Smooth muscle cell (in vitro differentiated cells): ENCODE data around the gene RPTOR. TPM values are rescaled to one million over a fixed set of nuclear protein-coding genes. Genes with fewer than 3 reads are reported as not detected.
A peak's percentile ranks its signal among the peaks of the same experiment; 100 is the strongest.

ENCODE experiments used
- DNase-seq: peaks from one replicate; lab custom pipeline; 2025; ENCODE audit not compliant: unreplicated experiment; lab: John Stamatoyannopoulos, UW
- H2AFZ ChIP-seq: fragments of 200-600 bp; sonication (generic); 2 replicates; pipeline ENCODE4 v1.6.0; 2016; ENCODE audit warnings: antibody characterized with exemption, low read depth, mild to moderate bottlenecking
- H3F3A ChIP-seq: fragments of 200-600 bp; sonication (generic); 2 replicates; pipeline ENCODE4 v1.6.0; 2017; ENCODE audit warnings: antibody characterized with exemption, low read depth
- H3K27ac ChIP-seq: fragments of 200-600 bp; sonication (generic); 2 replicates; pipeline ENCODE4 v1.5.1; 2016; ENCODE audit warnings: low read depth, mild to moderate bottlenecking
- H3K27me3 ChIP-seq: fragments of 200-600 bp; sonication (generic); 2 replicates; pipeline ENCODE4 v1.6.1; 2016; ENCODE audit warnings: low read depth, mild to moderate bottlenecking
- H3K36me3 ChIP-seq: fragments of 200-600 bp; sonication (generic); 2 replicates; pipeline ENCODE4 v1.5.1; 2016; ENCODE audit warnings: low read depth
- H3K4me1 ChIP-seq: fragments of 200-600 bp; sonication (generic); 2 replicates; pipeline ENCODE4 v1.5.1; 2016; ENCODE audit warnings: low read depth
- H3K4me2 ChIP-seq: fragments of 200-600 bp; sonication (generic); 2 replicates; pipeline ENCODE4 v1.6.0; 2016; ENCODE audit warnings: mild to moderate bottlenecking
- H3K4me3 ChIP-seq: fragments of 200-600 bp; sonication (generic); 2 replicates; pipeline ENCODE4 v1.5.1; 2016; ENCODE audit warnings: mild to moderate bottlenecking
- H3K79me2 ChIP-seq: fragments of 200-600 bp; sonication (generic); 2 replicates; pipeline ENCODE4 v1.6.0; 2016; ENCODE audit warnings: low read depth, mild to moderate bottlenecking
- H3K9ac ChIP-seq: fragments of 200-600 bp; sonication (generic); 2 replicates; pipeline ENCODE4 v1.6.0; 2016; ENCODE audit warnings: low read depth
- H3K9me3 ChIP-seq: fragments of 200-600 bp; sonication (generic); replicated peaks from 2 replicates; pipeline ENCODE4 v1.5.1; 2016; ENCODE audit warnings: low read depth
- H4K20me1 ChIP-seq: fragments of 200-600 bp; sonication (generic); 2 replicates; pipeline ENCODE4 v1.6.0; 2016; ENCODE audit warnings: low read depth
- WGBS: methylation state at CpG from one replicate; pipeline ENCODE4 v1.1.7; 2016; ENCODE audit warnings: low lambda C conversion rate; 5-methylcytosine and 5-hydroxymethylcytosine counted together
- polyA plus RNA-seq: library from polyadenylated mRNA; unstranded; fragments of >200 nt; fragmentation: Nextera tagmentation; extraction: Ambion mirVana; gene quantifications from 2 replicates; pipeline ENCODE4 v1.2.1, GENCODE V29; 2016
- total RNA-seq: library from RNA; depleted of rRNA; stranded (reverse); fragments of >200 nt; gene quantifications from 2 replicates; pipeline ENCODE4 v1.2.3, GENCODE V29; 2014
- TF ChIP-seq, protein P1 (sequence below): fragments of 200-600 bp; sonication (generic); IDR thresholded peaks from 2 replicates; pipeline ENCODE4 v1.5.1; 2017; ENCODE audit warnings: borderline replicate concordance, mild to moderate bottlenecking, antibody characterized with exemption; ENCODE audit not compliant: insufficient read depth, poor library complexity, severe bottlenecking

RPTOR gene
- total and polyA plus RNA-seq, 2 experiments from 2014 or later: 10.6 to 12.2 TPM

DNA sequence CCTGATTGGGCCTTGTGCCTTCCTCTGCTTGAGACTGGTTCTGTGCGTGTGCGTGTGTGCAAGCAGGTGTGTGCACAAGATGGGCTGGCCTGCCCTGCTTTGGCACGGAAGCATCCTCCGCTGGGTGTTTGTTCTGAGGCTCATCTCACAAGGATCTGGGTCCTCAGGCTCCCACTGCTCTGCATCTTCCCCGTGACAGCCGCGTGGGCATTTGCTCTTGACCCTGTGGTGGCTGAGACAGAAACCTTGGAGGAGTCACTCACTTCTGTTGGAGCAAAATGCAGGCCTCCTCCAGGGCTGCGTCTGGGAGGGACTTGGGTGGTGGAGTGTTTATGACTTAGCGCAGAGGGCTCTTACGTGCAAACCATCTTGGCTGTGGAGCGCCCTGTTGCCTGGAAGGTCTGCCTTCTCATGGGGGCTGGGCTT is 119.2 kb downstream of the RPTOR start:
- no peak overlapping the region for H2AFZ ChIP-seq

DNA sequence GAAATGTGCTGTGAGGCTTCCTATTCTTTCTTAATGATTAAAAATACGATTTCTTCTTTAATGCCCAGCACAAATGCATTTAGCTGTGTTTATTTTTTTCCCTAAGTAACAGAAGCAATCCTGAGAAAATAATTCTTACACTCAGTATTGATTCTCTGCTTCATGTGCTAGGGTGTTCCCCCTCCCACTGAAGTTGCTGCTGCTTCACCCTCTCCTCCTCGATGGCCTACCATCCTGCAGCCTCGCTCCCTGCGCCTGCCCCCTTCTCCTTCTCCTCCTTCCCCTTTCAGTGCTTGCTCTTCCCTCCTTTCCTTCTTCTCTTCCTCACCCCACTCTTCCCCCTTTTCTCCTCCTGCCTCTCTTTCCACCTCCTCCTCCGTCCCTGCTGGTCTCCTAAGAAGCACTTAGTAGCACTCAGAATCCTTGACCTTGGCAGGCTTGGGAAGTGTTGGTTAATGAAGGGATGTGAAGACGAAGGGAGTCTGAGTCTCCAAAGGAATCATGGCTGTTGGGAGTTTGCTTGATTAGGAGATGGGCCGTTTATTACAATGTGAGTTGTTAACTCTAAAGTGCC is 119.7 kb downstream of the RPTOR start:
- 46% methylated on average over 7 of the region's 7 CpGs for WGBS
- H3K4me2 ChIP-seq: peak overlapping the region; percentile 78
- H4K20me1 ChIP-seq: peaks cover 88% of the 10 kb centered on the region
- H3K27me3 ChIP-seq: no peaks in the 10 kb centered on the region
- no peaks in the 10 kb centered on the region for H3F3A ChIP-seq
- H3K36me3 ChIP-seq: no peaks in the 10 kb centered on the region
- peak overlapping the region; percentile 76 for H3K27ac ChIP-seq
- H3K79me2 ChIP-seq: peaks cover 40% of the 10 kb centered on the region
- no peaks in the 10 kb centered on the region for H3K9me3 ChIP-seq
- no peak overlapping the region for H3K9ac ChIP-seq
- peaks cover 18% of the 10 kb centered on the region for H3K4me1 ChIP-seq
- no peak overlapping the region for H3K4me3 ChIP-seq
- no peak for DNase-seq
- TF ChIP-seq, protein P1, sequence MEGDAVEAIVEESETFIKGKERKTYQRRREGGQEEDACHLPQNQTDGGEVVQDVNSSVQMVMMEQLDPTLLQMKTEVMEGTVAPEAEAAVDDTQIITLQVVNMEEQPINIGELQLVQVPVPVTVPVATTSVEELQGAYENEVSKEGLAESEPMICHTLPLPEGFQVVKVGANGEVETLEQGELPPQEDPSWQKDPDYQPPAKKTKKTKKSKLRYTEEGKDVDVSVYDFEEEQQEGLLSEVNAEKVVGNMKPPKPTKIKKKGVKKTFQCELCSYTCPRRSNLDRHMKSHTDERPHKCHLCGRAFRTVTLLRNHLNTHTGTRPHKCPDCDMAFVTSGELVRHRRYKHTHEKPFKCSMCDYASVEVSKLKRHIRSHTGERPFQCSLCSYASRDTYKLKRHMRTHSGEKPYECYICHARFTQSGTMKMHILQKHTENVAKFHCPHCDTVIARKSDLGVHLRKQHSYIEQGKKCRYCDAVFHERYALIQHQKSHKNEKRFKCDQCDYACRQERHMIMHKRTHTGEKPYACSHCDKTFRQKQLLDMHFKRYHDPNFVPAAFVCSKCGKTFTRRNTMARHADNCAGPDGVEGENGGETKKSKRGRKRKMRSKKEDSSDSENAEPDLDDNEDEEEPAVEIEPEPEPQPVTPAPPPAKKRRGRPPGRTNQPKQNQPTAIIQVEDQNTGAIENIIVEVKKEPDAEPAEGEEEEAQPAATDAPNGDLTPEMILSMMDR: no peak
- no peak overlapping the region for H2AFZ ChIP-seq

More for the DNA sequence above, 119.2 kb downstream of the RPTOR start:
- peak; percentile 20 for DNase-seq
- H3K27me3 ChIP-seq: no peaks in the 10 kb centered on the region
- no peaks in the 10 kb centered on the region for H3K9me3 ChIP-seq
- peaks cover 89% of the 10 kb centered on the region for H4K20me1 ChIP-seq
- peaks cover 18% of the 10 kb centered on the region for H3K4me1 ChIP-seq
- no peaks in the 10 kb centered on the region for H3K36me3 ChIP-seq
- H3K9ac ChIP-seq: no peak overlapping the region
- H3K4me2 ChIP-seq: peak overlapping the region; percentile 78
- H3K79me2 ChIP-seq: peaks cover 45% of the 10 kb centered on the region
- peak overlapping the region; percentile 76 for H3K27ac ChIP-seq
- TF ChIP-seq, protein P1: no peak
- 56% methylated on average over 11 of the region's 11 CpGs for WGBS
- H3F3A ChIP-seq: no peaks in the 10 kb centered on the region
- no peak overlapping the region for H3K4me3 ChIP-seq

DNA sequence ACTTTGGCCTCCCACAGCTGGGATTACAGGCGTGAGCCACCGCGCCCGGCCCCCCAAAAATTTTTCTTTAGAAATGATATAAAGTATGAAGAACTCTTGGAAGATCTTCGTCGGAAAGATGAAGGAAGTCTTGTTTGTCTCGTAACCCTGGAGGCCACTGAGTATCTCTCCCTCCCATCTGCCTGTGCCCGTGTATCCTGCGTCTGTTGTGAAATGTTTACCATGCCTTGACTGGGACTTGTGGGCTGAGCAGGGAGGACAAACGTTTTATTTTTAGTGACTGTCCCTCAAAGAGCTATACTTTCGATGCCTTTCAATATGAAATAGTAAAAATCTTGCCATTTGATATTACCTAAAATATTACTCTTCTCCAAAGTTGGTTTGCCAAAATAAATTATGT is 121.2 kb downstream of the RPTOR start:
- Histone ChIP-seq H2AFZ (no peak overlapping the region), H4K20me1 (peaks cover 84% of the 10 kb centered on the region), H3K9me3 (no peaks in the 10 kb centered on the region), H3K4me3 (no peak overlapping the region), H3K4me1 (peaks cover 18% of the 10 kb centered on the region), H3K27ac (no peak overlapping the region), H3K4me2 (no peak overlapping the region), H3K27me3 (no peaks in the 10 kb centered on the region), H3K36me3 (no peaks in the 10 kb centered on the region), H3F3A (no peaks in the 10 kb centered on the region), H3K79me2 (peaks cover 42% of the 10 kb centered on the region), H3K9ac (no peak overlapping the region)
- no peak for DNase-seq
- TF ChIP-seq, protein P1: no peak
- 77% methylated on average over 11 of the region's 11 CpGs for whole genome bisulfite sequencing

DNA sequence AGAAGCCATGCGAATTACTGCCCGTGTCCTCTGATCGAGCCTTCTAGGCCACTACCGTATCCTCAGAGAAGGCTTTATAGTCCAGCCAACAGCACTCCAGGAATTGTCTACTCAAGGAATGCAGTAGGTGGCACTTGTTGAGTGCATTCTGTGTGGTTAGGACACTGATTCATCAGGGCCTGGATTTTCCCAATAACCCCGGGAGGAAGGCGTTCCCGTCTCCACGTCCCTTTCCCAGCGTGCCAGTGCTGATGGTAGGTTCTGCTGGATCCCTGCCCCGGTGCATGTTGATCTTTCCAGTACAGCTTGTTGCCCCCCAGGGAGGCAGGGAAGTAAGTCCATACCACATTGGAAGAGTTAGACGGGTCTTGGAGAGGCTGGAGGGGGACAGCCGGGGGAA is 122.2 kb downstream of the RPTOR start:
- TF ChIP-seq, protein P1: no peak
- WGBS: 85% methylated on average over 12 of the region's 12 CpGs
- no peak overlapping the region for H2AFZ ChIP-seq

More for the DNA sequence above, 122.2 kb downstream of the RPTOR start:
- Histone ChIP-seq H3K4me3 (no peak overlapping the region), H3K36me3 (no peaks in the 10 kb centered on the region), H3F3A (no peaks in the 10 kb centered on the region), H4K20me1 (peaks cover 77% of the 10 kb centered on the region), H3K79me2 (peaks cover 33% of the 10 kb centered on the region), H3K4me1 (peaks cover 18% of the 10 kb centered on the region), H3K27me3 (no peaks in the 10 kb centered on the region), H3K9me3 (no peaks in the 10 kb centered on the region), H3K9ac (no peak overlapping the region), H3K27ac (no peak overlapping the region), H3K4me2 (no peak overlapping the region)
- DNase-seq: no peak
